A172 (cell line): ENCODE data around the gene AURKAIP1. TPM values are rescaled to one million over a fixed set of nuclear protein-coding genes. Genes with fewer than 3 reads are reported as not detected.
"Not testable (repeated sequence)": the region's sequence is repeated elsewhere in the genome, so short reads cannot be mapped to it uniquely, and the experiment has no call there.

Experiments used
- DNase-seq: peaks from one replicate; pipeline ENCODE4 v3.0.0-alpha.2; 2015; ENCODE audit warnings: low spot score
- total RNA-seq: library from RNA; depleted of rRNA; stranded (reverse); fragments of >200 nt; shearing (Covaris generic); gene quantifications from 2 replicates; pipeline ENCODE4 v1.2.3, GENCODE V29; 2014

Gene AURKAIP1
- total RNA-seq, 1 experiment from 2014 or later = 123 TPM

GRCh38 chr1:1387098-1388077 is 12.4 kb upstream of the AURKAIP1 start:
- no peak for DNase-seq

GRCh38 chr1:1385931-1386330 is 10.9 kb upstream of the AURKAIP1 start:
- DNase-seq = no peak

DNA sequence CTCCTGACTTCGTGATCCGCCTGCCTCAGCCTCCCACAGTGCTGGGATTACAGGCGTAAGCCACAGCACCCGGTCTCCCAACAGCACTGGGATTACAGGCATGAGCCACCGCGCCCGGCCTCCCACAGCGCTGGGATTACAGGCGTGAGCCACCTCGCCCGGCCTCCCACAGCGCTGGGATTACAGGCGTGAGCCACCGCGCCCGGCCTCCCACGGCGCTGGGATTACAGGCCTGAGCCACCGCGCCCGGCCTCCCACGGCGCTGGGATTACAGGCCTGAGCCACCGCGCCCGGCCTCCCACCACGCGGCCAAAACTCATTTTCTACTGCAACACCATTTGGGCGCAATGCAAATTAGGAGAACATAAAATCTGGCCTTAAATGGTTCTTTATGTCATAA is 10.3 kb upstream of the AURKAIP1 start:
- DNase-seq = not testable (repeated sequence)

GRCh38 chr1:1381294-1381693 is 6.3 kb upstream of the AURKAIP1 start:
- no peak for DNase-seq

GRCh38 chr1:1380860-1381259 is 5.9 kb upstream of the AURKAIP1 start:
- DNase-seq = no peak

GRCh38 chr1:1377540-1378205 is 2.7 kb upstream of the AURKAIP1 start:
- DNase-seq = no peak

DNA sequence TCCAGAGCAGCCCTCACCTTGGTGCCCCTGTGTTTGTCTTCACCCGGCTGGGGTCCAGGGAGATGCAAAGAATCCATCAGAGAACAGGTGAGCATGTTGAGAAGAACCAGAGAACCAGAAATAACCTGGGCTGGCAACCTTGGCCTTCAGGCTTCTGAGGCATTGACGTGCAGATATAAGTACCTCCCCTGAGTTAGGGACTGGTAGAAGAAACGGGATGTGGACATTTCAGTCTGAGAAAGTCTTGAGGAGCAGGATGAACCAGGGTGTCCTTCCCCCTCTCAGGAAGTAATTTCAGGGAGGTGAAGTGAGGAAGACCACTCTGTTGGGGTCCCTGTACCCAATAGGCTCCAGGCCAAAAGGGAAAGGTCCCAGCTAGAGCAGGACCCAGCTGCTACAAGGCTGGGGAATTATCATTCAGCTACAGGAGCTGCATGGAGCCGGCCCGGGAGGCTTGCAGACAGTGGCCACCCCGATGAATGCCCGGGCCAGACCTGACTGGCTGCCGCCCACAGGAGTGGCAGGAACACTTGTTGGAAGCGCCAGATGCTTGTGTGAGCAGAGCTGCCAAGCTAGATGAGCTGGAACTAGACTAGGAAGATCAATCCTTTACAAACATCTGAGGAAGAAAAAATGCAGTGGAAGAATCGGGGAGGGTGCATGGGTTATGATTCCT is 1.7 kb upstream of the AURKAIP1 start:
- no peak for DNase-seq

DNA sequence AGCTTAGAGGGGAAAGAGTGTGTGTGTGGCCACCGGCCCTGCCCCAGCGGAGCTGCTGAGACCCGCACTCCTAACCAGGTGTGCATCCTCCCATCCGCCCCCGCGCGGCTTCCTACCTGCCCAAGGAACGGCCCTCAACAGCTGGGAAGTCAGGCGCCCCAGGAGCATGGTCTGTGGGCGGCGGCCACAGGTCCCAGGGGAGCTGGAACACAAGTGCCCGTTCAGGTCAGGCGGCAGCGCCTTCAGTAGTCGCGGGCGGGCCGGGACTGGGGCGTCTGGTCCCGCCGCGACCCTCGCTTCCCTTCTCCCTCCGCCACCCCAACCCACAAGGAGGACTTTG is 448 bp downstream of the AURKAIP1 start:
- no peak for DNase-seq

DNA sequence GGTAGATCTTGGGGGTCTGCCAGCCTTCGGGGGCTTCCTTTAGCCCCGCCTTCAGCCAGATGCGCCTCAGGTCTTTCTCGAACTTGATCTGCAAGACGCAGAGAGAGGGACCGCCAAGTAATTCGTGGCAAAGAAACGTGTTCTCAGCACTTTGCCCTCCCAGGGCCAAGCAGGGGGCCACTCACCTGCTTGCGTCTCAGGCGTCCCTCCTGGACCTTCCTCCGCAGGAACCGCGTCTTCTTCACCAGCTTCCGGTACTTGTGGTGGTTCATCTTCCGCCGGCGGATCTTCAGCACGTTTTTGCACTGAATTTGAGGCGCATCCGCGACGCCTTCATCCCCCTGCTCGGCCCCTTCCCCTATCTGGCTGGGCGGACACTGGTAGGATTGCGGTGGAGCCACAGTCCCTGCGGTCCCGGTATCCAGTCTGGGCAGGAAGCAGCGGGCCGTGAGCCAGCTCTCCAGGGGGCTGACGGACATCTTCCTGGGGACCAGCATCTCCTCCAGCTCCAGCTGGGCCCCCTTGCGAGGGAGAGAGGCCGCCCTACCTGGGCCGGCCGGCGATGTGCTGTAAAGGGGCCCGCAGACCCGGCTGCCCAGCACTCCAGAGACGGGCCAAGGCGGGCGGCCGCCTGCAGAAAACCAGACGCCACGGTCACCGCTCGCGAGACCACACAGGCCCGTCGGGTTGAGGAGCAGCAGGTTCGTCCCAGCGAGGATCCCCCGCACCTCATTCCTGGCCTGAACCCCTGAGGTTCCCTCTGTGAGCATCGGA is 1.0 kb downstream of the AURKAIP1 start:
- no peak for DNase-seq

GRCh38 chr1:1373051-1373814 is 1.8 kb downstream of the AURKAIP1 start:
- no peak for DNase-seq

- no peak for DNase-seq
Measured at GRCh38 chr1:1371746-1372711, 3.0 kb downstream of the AURKAIP1 start.

DNA sequence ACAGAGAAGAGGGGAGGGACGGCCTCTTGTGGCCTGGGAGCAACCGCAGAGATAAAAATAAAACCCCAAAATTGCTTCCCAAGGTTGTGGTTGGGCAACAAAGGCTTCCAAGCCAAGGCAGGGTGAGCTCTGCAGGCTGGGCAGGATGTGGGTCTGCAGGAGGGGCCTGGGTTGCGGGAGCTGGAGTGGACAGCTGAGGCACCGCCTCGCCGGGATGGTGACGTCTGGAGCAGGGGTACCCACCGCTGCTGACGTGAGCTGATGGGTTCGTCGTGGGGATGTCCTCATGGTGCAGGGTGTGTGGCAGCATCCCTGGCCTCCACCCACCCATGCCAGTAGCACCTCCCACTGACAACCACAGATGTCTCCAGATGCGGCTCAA is 3.7 kb downstream of the AURKAIP1 start:
- DNase-seq = no peak

DNA sequence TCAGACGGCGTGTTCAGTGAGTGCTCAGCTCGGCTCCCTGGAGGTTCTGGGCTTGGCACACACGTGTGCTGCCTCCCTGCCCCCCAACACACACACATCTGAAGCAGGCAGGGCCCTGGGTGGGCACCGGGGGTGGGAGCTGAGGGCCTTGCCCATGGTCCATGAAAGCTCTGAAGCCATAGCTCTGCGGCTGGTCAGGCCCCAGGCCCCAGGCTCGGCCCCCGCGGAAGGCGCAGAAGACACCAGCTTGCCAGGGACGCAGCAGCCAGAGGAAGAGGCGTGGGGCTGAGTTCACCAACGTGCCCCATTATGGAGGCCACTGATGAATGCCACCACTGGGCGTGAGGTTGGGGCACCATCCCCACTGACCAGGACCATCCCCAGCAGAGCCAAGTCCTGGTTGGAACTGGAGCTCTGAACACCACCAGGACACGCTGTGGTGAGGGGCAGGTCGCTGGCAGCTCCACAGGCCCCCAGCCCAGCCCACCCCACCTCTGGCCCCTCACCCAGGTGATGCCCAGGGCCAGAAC is 4.2 kb downstream of the AURKAIP1 start:
- no peak for DNase-seq

DNA sequence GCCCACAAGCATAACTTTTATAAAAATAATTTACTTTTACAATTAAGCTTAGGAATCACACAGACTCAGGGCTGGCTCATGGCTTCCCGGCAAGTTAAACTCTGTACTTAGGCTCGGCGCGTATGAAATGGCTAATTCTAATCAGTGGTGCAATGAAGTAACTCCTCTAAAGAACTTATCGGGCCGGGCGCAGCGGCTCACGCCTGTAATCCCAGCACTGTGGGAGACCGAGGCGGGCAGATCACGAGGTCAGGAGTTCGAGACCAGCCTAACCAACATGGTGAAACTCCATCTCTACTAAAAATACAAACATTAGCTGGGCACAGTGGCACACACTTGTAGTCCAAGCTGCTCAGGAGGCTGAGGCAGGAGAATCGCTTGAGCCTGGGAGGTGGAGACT is 4.9 kb downstream of the AURKAIP1 start:
- not testable (repeated sequence) for DNase-seq

- no peak for DNase-seq
Measured at GRCh38 chr1:1367315-1367714, 7.7 kb downstream of the AURKAIP1 start.

DNA sequence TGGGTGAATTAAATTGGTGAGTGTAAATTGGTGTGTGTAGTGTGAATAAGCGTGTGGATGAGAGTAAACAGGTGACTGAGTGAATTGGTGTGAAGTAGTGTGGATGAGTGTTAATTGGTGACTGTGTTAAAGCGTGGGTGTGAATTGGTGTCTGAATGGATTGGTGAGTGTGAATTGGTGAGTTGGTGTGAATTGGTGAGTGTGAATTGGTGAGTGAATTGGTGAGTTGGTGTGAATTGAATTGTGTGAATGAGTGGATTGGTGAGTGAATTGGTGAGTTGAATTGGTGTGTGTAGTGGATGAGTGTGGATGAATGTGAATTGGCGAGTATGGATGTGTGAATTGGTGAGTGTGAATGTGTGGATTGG is 8.3 kb downstream of the AURKAIP1 start:
- no peak for DNase-seq

DNA sequence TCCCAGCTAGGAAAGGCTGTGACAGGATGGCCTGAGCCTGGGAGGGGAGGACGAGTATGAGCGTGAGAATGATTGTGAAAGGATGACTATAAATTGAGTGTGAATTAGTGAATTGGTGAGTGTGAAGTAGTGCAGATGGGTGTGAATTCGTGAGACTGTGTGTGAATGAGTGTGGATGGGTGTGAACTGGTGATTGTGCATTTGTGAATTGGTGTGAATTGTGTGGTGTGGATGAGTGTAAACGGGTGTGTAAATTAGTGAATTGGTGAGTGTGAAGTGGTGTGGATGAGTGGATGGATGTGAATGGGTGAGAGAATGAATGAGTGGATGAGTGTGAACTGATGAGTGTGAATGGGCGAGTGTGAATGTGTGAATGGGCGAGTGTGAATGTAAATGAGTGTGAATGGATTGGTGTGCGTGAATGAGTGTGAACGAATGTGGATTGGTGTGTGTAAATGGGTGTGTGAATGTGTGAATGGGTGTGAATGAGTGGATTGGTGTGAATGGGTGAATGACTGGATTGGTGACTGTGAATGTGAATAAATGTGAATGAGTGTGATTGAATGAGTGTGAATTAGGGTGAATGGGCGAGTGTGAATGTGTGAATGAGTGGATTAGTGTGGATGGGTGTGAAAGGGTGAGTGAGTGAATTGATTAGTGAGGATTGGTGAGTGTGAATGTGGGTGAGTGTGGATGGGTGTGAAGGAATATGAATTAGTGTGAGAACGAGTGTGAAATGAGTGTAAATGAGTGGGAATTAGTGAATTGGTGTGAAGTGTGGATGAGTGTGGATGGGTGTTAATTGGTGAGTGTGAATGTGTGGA is 8.9 kb downstream of the AURKAIP1 start:
- no peak for DNase-seq

DNA sequence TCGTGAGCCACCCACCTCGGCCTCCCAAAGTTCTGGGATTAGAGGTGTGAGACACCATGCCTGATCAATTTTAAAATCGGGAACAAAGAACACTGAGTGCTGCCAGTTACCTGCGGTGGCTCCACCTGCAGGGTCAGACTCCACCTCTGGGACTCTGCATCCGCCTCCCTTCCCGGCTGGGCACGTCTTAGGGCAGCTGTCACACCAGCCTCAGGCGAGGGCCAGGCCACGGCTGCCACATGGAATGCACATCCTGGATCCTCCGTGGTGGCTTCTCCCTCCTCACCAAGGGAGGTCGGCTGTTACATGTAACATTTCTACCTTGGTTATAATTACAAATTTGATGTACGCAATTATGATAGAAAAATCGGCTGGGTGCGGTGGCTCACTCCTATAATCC is 10.7 kb downstream of the AURKAIP1 start:
- no peak for DNase-seq

DNA sequence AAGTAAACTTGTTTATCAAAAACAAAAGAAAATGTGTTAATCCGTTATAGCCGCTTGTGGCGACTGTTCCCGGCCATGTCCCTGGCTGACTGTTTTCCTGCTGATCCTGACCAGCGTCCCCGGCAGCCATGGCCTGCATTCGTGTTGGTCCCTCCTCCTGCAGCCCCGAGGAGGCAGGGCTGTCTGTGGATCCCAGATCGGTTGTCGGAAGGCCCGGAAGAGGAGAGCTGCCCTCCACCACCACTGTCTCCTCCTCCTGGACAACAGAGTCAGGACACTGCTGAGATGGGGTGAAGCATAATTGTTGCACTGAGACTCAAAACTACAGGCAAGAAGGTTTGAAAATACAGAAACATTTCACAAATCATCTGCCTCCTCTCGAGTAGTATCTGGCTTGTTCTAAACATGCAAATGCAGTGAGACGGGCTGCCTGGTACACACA is 13.0 kb downstream of the AURKAIP1 start:
- DNase-seq = peak; percentile 38
